Type B pancreatic cell (in vitro differentiated cells): Measurements from ENCODE around the gene NEK5. TPM values are rescaled to one million over a fixed set of nuclear protein-coding genes. Genes with fewer than 3 reads are reported as not detected.
"Not testable (repeated sequence)": the region's sequence is repeated elsewhere in the genome, so short reads cannot be mapped to it uniquely, and the experiment has no call there.

Source experiments
- DNase-seq: peaks from one replicate; pipeline ENCODE4 v3.0.0; 2021; ENCODE audit warnings: mixed read lengths; ENCODE audit not compliant: unreplicated experiment; ENCODE audit errors: extremely low spot score
- H3K27ac Mint-ChIP-seq: 2 replicates; pipeline ENCODE4 v1.8.0; 2021; ENCODE audit warnings: mild to moderate bottlenecking, mixed read lengths
- H3K27me3 Mint-ChIP-seq: 2 replicates; pipeline ENCODE4 v1.8.0; 2021; ENCODE audit warnings: mixed read lengths
- H3K36me3 Mint-ChIP-seq: 2 replicates; pipeline ENCODE4 v1.8.0; 2021; ENCODE audit warnings: mixed read lengths
- H3K4me1 Mint-ChIP-seq: one replicate; pipeline ENCODE4 v1.8.0; 2021; ENCODE audit warnings: mixed read lengths; ENCODE audit not compliant: unreplicated experiment
- H3K4me3 Mint-ChIP-seq: 2 replicates; pipeline ENCODE4 v1.8.0; 2021; ENCODE audit warnings: mild to moderate bottlenecking, mixed read lengths
- H3K9me3 Mint-ChIP-seq: 2 replicates; pipeline ENCODE4 v1.8.0; 2021; ENCODE audit warnings: mixed read lengths
- CTCF ChIP-seq: fragments of 200-600 bp; sonication (generic); conservative IDR thresholded peaks from 2 replicates; pipeline ENCODE4 v1.5.0; 2021; ENCODE audit warnings: antibody characterized with exemption, mild to moderate bottlenecking
- total RNA-seq: library from RNA; stranded (reverse); gene quantifications from 2 replicates; pipeline ENCODE4 v1.2.1, GENCODE V29; 2021; ENCODE audit warnings: low replicate concordance

Gene NEK5
- total RNA-seq, 1 donor from 2014 or later = 5.2 TPM

- H3K4me3 Mint-ChIP-seq = no peak overlapping the region
- H3K27ac Mint-ChIP-seq = no peak overlapping the region
- no peak for TF ChIP-seq CTCF
- no peaks in the 10 kb centered on the region for H3K9me3 Mint-ChIP-seq
- peaks cover 10% of the 10 kb centered on the region for H3K36me3 Mint-ChIP-seq
- no peak for DNase-seq
- no peaks in the 10 kb centered on the region for H3K27me3 Mint-ChIP-seq
- peaks cover 21% of the 10 kb centered on the region for H3K4me1 Mint-ChIP-seq
These were observed 36.5 kb upstream of the NEK5 start for GRCh38 chr13:52165411-52165810.

- DNase-seq = no peak
- H3K27me3 Mint-ChIP-seq = no peaks in the 10 kb centered on the region
- H3K27ac Mint-ChIP-seq = no peak overlapping the region
- H3K4me3 Mint-ChIP-seq = no peak overlapping the region
- no peak for TF ChIP-seq CTCF
- H3K4me1 Mint-ChIP-seq = peaks cover 22% of the 10 kb centered on the region
- H3K36me3 Mint-ChIP-seq = peaks cover 10% of the 10 kb centered on the region
- no peaks in the 10 kb centered on the region for H3K9me3 Mint-ChIP-seq
These were observed 36.1 kb upstream of the NEK5 start for GRCh38 chr13:52164989-52165388.

- not testable (repeated sequence) for H3K27ac Mint-ChIP-seq, H3K27me3 Mint-ChIP-seq, H3K9me3 Mint-ChIP-seq, DNase-seq, H3K4me3 Mint-ChIP-seq
- H3K36me3 Mint-ChIP-seq = peaks cover 14% of the 10 kb centered on the region
- H3K4me1 Mint-ChIP-seq = peaks cover 27% of the 10 kb centered on the region
These were observed 35.0 kb upstream of the NEK5 start for GRCh38 chr13:52163878-52164277.

GRCh38 chr13:52162279-52163101 lies 33.6 kb upstream of the NEK5 start:
- Mint-ChIP-seq H3K4me3 (peak overlapping the region; percentile 7), H3K4me1 (peaks cover 39% of the 10 kb centered on the region)
- no peak for DNase-seq

GRCh38 chr13:52161181-52161646 lies 32.3 kb upstream of the NEK5 start:
- Mint-ChIP-seq H3K4me1 (peaks cover 50% of the 10 kb centered on the region), H3K9me3 (no peaks in the 10 kb centered on the region), H3K4me3 (peak overlapping the region; percentile 46), H3K27ac (peak overlapping the region; percentile 69), H3K36me3 (peaks cover 11% of the 10 kb centered on the region), H3K27me3 (no peaks in the 10 kb centered on the region)
- DNase-seq = no peak
- TF ChIP-seq CTCF = no peak

More at GRCh38 chr13:52162279-52163101, 33.6 kb upstream of the NEK5 start:
- Mint-ChIP-seq H3K27me3 (no peaks in the 10 kb centered on the region), H3K27ac (peak overlapping the region; percentile 53), H3K36me3 (peaks cover 14% of the 10 kb centered on the region), H3K9me3 (no peaks in the 10 kb centered on the region)
- TF ChIP-seq CTCF = no peak

- H3K36me3 Mint-ChIP-seq = peaks cover 10% of the 10 kb centered on the region
- peak overlapping the region; percentile 69 for H3K27ac Mint-ChIP-seq
- TF ChIP-seq CTCF = no peak
- H3K27me3 Mint-ChIP-seq = no peaks in the 10 kb centered on the region
- peaks cover 47% of the 10 kb centered on the region for H3K4me1 Mint-ChIP-seq
- no peaks in the 10 kb centered on the region for H3K9me3 Mint-ChIP-seq
- H3K4me3 Mint-ChIP-seq = peak overlapping the region; percentile 46
- no peak for DNase-seq
These were observed 31.6 kb upstream of the NEK5 start for GRCh38 chr13:52160506-52160905.
